GM23338 (cell line): ENCODE results near the gene SMTN.

Experiments used
- CREB1 ChIP-seq: fragments of 250-450 bp; sonication (Bioruptor Pico); IDR thresholded peaks from 2 replicates; pipeline ENCODE4 v1.5.0; 2020; ENCODE audit warnings: low read depth, mild to moderate bottlenecking, moderate library complexity
- CTCF ChIP-seq, 2 experiments: fragments of 200-600 bp in 1 of 2; sonication (generic) in 1 of 2; conservative IDR thresholded peaks; 2 replicates each; pipeline versions ENCODE4 v1.5.1 to v1.6.1; 2016 to 2017; ENCODE audit warnings: antibody characterized with exemption in 2 of 2, low read depth in 2 of 2, mild to moderate bottlenecking in 2 of 2, moderate library complexity in 1 of 2
- ETS1 ChIP-seq: IDR thresholded peaks from 2 replicates; pipeline ENCODE4 v1.6.1; 2016; ENCODE audit warnings: antibody characterized with exemption
- EZH2 ChIP-seq: fragments of 200-600 bp; sonication (generic); IDR thresholded peaks from one replicate; pipeline ENCODE4 v1.8.0; 2017; ENCODE audit warnings: antibody characterized with exemption, mild to moderate bottlenecking, low read depth; ENCODE audit not compliant: unreplicated experiment
- EZH2phosphoT487 ChIP-seq: fragments of 200-600 bp; sonication (generic); IDR thresholded peaks from one replicate; pipeline ENCODE4 v1.8.1; 2018; ENCODE audit warnings: antibody characterized with exemption; ENCODE audit not compliant: unreplicated experiment
- JUNB ChIP-seq: IDR thresholded peaks from one replicate; pipeline ENCODE4 v1.6.1; 2016; ENCODE audit warnings: antibody characterized with exemption; ENCODE audit not compliant: unreplicated experiment
- NANOG ChIP-seq: IDR thresholded peaks from 2 replicates; pipeline ENCODE4 v1.6.1; 2016; ENCODE audit warnings: antibody characterized with exemption, borderline replicate concordance
- POLR2AphosphoS5 ChIP-seq: IDR thresholded peaks from 2 replicates; pipeline ENCODE4 v1.6.1; 2016; ENCODE audit warnings: antibody characterized with exemption, low read depth
- REST ChIP-seq: IDR thresholded peaks from one replicate; pipeline ENCODE4 v1.6.1; 2018; ENCODE audit warnings: antibody characterized with exemption; ENCODE audit not compliant: unreplicated experiment
- ZNF114 ChIP-seq: fragments of 250-450 bp; sonication (Bioruptor Pico); IDR thresholded peaks from 2 replicates; pipeline ENCODE4 v1.5.0; 2020; ENCODE audit warnings: mild to moderate bottlenecking, moderate library complexity
- ZNF462 ChIP-seq: fragments of 250-450 bp; sonication (Bioruptor Pico); IDR thresholded peaks from 2 replicates; pipeline ENCODE4 v1.5.0; 2020; ENCODE audit warnings: mild to moderate bottlenecking, moderate library complexity

- no peak for TF ChIP-seq REST
- TF ChIP-seq CTCF (conservative IDR thresholded peaks at IDR 0.05; ENCODE audit: low read depth in 2 of 2) = no peak
- TF ChIP-seq POLR2AphosphoS5 = no peak
- no peak for TF ChIP-seq EZH2phosphoT487
- no peak for TF ChIP-seq CREB1 (CRISPR knock-in tag)
- TF ChIP-seq EZH2 = no peak
- no peak for TF ChIP-seq ZNF114
- TF ChIP-seq ZNF462 (CRISPR knock-in tag) = no peak
- TF ChIP-seq JUNB = no peak
- no peak for TF ChIP-seq ETS1
- no peak for TF ChIP-seq NANOG
Observed at GRCh38 chr22:31121403-31121802, 40.3 kb downstream of the SMTN start.
